MM.1S (cell line): ENCODE results near the gene CDC37.

Experiments
- EZH2phosphoT487 ChIP-seq: fragments of 300-600 bp; sonication (generic); IDR thresholded peaks from 2 replicates; pipeline ENCODE4 v1.6.1; 2018; ENCODE audit warnings: antibody characterized with exemption, low read length
- TF ChIP-seq, protein P1 (sequence below): fragments of 300-600 bp; sonication (generic); IDR thresholded peaks from 2 replicates; pipeline ENCODE4 v1.5.1; 2016; ENCODE audit warnings: antibody characterized with exemption, low read length, mixed read lengths

DNA sequence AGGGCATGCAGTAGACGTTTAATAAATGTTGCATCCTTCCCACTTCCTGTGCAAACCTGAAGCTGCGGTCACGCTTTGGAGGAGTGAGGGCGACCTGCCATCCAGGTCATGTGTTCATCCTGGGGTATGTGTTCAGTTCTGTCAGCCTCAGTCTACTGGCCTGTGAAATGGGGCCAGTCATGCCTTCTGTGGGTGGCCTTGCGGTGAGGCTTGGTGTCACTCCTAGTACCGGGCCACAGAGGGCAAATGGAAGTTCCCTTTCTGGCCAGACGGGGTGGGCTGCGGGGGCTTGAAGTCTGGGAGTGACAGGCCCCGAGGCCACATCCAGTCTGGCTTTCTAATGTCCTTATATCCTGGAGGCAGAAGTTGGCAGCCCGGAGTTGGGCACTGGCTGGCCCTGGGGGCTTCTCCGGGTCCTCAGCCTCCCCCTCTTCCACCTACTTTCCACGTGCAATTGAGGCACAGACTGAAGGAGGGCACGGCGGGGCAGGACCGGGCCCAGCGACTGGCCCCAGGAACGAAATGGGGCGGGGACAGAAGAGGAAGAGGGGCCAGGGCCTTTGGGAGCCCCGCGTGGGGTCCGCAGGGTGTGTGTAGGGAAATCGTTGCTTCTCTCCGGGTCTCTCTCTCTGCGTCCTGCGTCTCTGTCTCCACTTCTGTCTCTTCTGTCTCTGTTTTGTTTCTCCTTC lies 28.1 kb upstream of the CDC37 start:
- TF ChIP-seq, protein P1, sequence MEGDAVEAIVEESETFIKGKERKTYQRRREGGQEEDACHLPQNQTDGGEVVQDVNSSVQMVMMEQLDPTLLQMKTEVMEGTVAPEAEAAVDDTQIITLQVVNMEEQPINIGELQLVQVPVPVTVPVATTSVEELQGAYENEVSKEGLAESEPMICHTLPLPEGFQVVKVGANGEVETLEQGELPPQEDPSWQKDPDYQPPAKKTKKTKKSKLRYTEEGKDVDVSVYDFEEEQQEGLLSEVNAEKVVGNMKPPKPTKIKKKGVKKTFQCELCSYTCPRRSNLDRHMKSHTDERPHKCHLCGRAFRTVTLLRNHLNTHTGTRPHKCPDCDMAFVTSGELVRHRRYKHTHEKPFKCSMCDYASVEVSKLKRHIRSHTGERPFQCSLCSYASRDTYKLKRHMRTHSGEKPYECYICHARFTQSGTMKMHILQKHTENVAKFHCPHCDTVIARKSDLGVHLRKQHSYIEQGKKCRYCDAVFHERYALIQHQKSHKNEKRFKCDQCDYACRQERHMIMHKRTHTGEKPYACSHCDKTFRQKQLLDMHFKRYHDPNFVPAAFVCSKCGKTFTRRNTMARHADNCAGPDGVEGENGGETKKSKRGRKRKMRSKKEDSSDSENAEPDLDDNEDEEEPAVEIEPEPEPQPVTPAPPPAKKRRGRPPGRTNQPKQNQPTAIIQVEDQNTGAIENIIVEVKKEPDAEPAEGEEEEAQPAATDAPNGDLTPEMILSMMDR, result no peak
- TF ChIP-seq EZH2phosphoT487, result no peak
